DOHH2 (cell line): ENCODE measurements around the gene SECISBP2.
"Not testable (repeated sequence)": the region's sequence is repeated elsewhere in the genome, so short reads cannot be mapped to it uniquely, and the experiment has no call there.

ENCODE experiments used
- H3F3A ChIP-seq: fragments of 200-600 bp; sonication (generic), shearing (Covaris generic); 2 replicates; pipeline ENCODE4 v1.6.0; 2016; ENCODE audit warnings: antibody characterized with exemption, mild to moderate bottlenecking; ENCODE audit not compliant: control insufficient read depth, insufficient read depth
- H3K27ac ChIP-seq: fragments of 200-600 bp; sonication (generic); 2 replicates; pipeline ENCODE4 v1.5.1; 2014; ENCODE audit warnings: low read depth, mild to moderate bottlenecking, low read length, moderate library complexity
- H3K27me3 ChIP-seq: fragments of 200-600 bp; sonication (generic); 2 replicates; pipeline ENCODE4 v1.6.1; 2014; ENCODE audit warnings: mild to moderate bottlenecking, low read length, mixed read lengths; ENCODE audit not compliant: control insufficient read depth
- H3K36me3 ChIP-seq: fragments of 200-600 bp; sonication (generic); 2 replicates; pipeline ENCODE4 v1.6.1; 2014; ENCODE audit warnings: mild to moderate bottlenecking, low read length, moderate library complexity, mixed read lengths; ENCODE audit not compliant: control insufficient read depth
- H3K4me1 ChIP-seq: fragments of 200-600 bp; sonication (generic); 2 replicates; pipeline ENCODE4 v1.6.1; 2014; ENCODE audit warnings: mild to moderate bottlenecking, low read length, mixed read lengths; ENCODE audit not compliant: control insufficient read depth
- H3K4me2 ChIP-seq: fragments of 200-600 bp; sonication (generic); 2 replicates; pipeline ENCODE4 v1.6.0; 2014; ENCODE audit warnings: mild to moderate bottlenecking, low read length, moderate library complexity
- H3K4me3 ChIP-seq: fragments of 200-600 bp; sonication (generic); 2 replicates; pipeline ENCODE4 v1.5.1; 2014; ENCODE audit warnings: mild to moderate bottlenecking, low read length, mixed read lengths
- H3K79me2 ChIP-seq: fragments of 200-600 bp; sonication (generic); 2 replicates; pipeline ENCODE4 v1.6.1; 2014; ENCODE audit warnings: mild to moderate bottlenecking, low read length, mixed read lengths; ENCODE audit not compliant: control insufficient read depth
- H3K9me2 ChIP-seq: fragments of 200-600 bp; sonication (generic); replicated peaks from 2 replicates; pipeline ENCODE4 v1.6.1; 2014; ENCODE audit warnings: mild to moderate bottlenecking, low read length, mixed read lengths; ENCODE audit not compliant: control insufficient read depth
- H3K9me3 ChIP-seq: fragments of 200-600 bp; sonication (generic); 2 replicates; pipeline ENCODE4 v1.6.1; 2014; ENCODE audit warnings: antibody characterized with exemption, low read length, mixed read lengths; ENCODE audit not compliant: control insufficient read depth, insufficient read depth
- H4K20me1 ChIP-seq: fragments of 200-600 bp; sonication (generic); 2 replicates; pipeline ENCODE4 v1.6.0; 2014; ENCODE audit warnings: low read depth, mild to moderate bottlenecking, antibody characterized with exemption, low read length, moderate library complexity; ENCODE audit not compliant: control insufficient read depth, insufficient read depth
- CTCF ChIP-seq: fragments of 200-600 bp; sonication (generic); IDR thresholded peaks from one replicate; pipeline ENCODE4 v1.5.1; 2014; ENCODE audit warnings: antibody characterized with exemption, mild to moderate bottlenecking, low read depth, low read length; ENCODE audit not compliant: poor library complexity, severe bottlenecking
- EZH2phosphoT487 ChIP-seq: fragments of 200-600 bp; sonication (generic); IDR thresholded peaks from 2 replicates; pipeline ENCODE4 v1.6.1; 2017; ENCODE audit warnings: borderline replicate concordance, mild to moderate bottlenecking, antibody characterized with exemption, low read length, moderate library complexity, mixed read lengths

Gene SECISBP2

GRCh38 chr9:89368550-89368949 lies 50.2 kb downstream of the SECISBP2 start:
- Histone ChIP-seq H3K9me3 (no peaks in the 10 kb centered on the region), H3K4me2 (no peak overlapping the region), H3K4me3 (no peak overlapping the region), H3F3A (no peaks in the 10 kb centered on the region), H3K4me1 (no peaks in the 10 kb centered on the region), H3K36me3 (no peaks in the 10 kb centered on the region), H3K79me2 (no peaks in the 10 kb centered on the region), H3K9me2 (no peaks in the 10 kb centered on the region), H3K27me3 (no peaks in the 10 kb centered on the region), H4K20me1 (no peaks in the 10 kb centered on the region), H3K27ac (no peak overlapping the region)
- TF ChIP-seq CTCF (no peak), EZH2phosphoT487 (no peak)

DNA sequence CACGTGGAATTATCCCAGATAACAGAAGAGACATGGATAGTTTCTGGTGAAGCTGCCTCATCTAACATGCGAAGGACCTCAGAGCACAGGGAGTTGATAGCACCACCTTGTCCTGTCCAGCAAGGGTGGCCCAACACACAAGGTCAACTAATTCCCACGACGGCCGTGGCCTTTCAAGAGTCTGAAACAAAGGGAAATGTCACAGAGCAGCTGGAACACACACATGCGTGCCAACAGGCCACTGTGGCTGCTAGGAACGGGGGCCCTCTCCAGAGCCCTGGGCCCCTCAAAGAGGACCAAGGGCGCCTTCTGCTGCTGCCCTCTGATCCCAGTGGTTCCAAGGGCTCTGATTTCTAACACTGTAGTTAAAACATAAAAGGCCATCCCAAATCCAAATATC lies 50.7 kb downstream of the SECISBP2 start:
- H3K36me3 ChIP-seq, result no peaks in the 10 kb centered on the region
- H3K4me1 ChIP-seq, result no peaks in the 10 kb centered on the region
- no peaks in the 10 kb centered on the region for H3K9me3 ChIP-seq

DNA sequence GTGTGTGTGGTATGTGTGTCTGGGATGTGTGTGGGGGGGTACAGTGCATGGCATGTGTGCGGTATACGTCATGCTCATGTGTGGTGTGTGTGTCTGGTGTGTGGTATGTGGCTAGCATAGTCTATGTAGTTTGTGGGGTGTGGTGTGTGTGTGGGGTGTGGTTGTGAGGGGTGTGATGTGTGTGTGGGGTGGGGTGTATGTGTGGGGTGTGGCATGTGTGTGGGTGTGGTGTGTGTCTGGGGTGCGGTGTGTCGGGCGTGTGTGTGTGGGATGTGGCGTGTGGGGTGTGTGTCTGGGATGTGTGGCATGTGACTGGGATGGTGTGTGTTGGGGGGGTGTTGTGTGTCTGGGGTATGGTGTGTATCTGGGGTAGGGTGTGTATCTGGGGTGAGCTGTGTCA lies 52.3 kb downstream of the SECISBP2 start:
- H3K79me2 ChIP-seq, result no peaks in the 10 kb centered on the region
- H3K4me1 ChIP-seq, result peaks cover 8% of the 10 kb centered on the region
- no peaks in the 10 kb centered on the region for H3K27me3 ChIP-seq
- H3K4me3 ChIP-seq, result no peak overlapping the region
- no peaks in the 10 kb centered on the region for H3K9me3 ChIP-seq
- H3F3A ChIP-seq, result no peaks in the 10 kb centered on the region
- no peaks in the 10 kb centered on the region for H4K20me1 ChIP-seq
- H3K36me3 ChIP-seq, result no peaks in the 10 kb centered on the region
- H3K27ac ChIP-seq, result no peak overlapping the region
- no peak overlapping the region for H3K4me2 ChIP-seq
- H3K9me2 ChIP-seq, result no peaks in the 10 kb centered on the region
- no peak for TF ChIP-seq CTCF

More for the DNA sequence above, 50.7 kb downstream of the SECISBP2 start:
- Histone ChIP-seq H3K79me2 (no peaks in the 10 kb centered on the region), H3K27me3 (no peaks in the 10 kb centered on the region), H3K9me2 (no peaks in the 10 kb centered on the region), H4K20me1 (no peaks in the 10 kb centered on the region), H3K27ac (no peak overlapping the region), H3F3A (no peaks in the 10 kb centered on the region), H3K4me3 (no peak overlapping the region), H3K4me2 (no peak overlapping the region)
- TF ChIP-seq EZH2phosphoT487 (no peak), CTCF (no peak)

DNA sequence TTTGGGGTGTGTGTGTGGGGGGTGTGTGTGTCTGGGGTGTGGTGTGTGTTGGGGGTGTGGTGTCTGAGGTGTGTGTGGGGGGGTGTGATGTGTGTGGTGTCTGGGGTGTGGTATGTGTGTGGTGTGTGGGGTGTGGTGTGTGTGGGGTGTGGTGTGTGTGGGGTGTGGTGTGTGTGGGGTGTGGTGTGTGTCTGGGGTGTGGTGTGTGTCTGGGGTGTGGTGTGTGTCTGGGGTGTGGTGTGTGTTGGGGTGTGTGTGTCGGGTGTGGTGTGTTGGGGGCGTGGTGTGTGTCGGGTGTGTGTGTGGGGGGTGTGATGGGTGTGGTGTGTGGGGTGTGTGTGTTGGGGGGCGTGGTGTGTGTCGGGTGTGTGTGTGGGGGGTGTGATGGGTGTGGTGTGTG lies 53.5 kb downstream of the SECISBP2 start:
- not testable (repeated sequence) for H3K27ac ChIP-seq, H3K9me3 ChIP-seq, H3K36me3 ChIP-seq, H3F3A ChIP-seq, H4K20me1 ChIP-seq, H3K27me3 ChIP-seq, H3K9me2 ChIP-seq, H3K79me2 ChIP-seq, H3K4me3 ChIP-seq, H3K4me2 ChIP-seq
- H3K4me1 ChIP-seq, result peaks cover 10% of the 10 kb centered on the region
